OCI-LY7 (cell line): ENCODE results near the gene PPT1. TPM values are rescaled to one million over a fixed set of nuclear protein-coding genes. Genes with fewer than 3 reads are reported as not detected.

ENCODE experiments used
- BruUV-seq: library from RNA; stranded (reverse); fragments of 400-500 nt; replicated peaks from 2 replicates; lab custom pipeline; 2021; lab: Mats Ljungman, UMichigan
- CTCF ChIA-PET: fragments of 300-600 bp; sonication (Branson Sonifier 250); formaldehyde crosslinking; loops from one replicate; lab custom pipeline; 2022; ENCODE audit warnings: antibody characterized with exemption; ENCODE audit not compliant: unreplicated experiment; lab: Charles Lee
- POLR2A ChIA-PET: fragments of 300-600 bp; sonication (Branson Sonifier 250); formaldehyde crosslinking; loops from one replicate; lab custom pipeline; 2022; ENCODE audit warnings: antibody characterized with exemption; lab: Charles Lee
- DNase-seq: peaks from one replicate; pipeline ENCODE4 v3.0.0-alpha.2; 2015; ENCODE audit warnings: low spot score
- H2AFZ ChIP-seq: fragments of 200-600 bp; sonication (generic), shearing (Covaris generic); 2 replicates; pipeline ENCODE4 v1.6.1; 2014; ENCODE audit warnings: mild to moderate bottlenecking, antibody characterized with exemption, low read length, moderate library complexity
- H3K27ac ChIP-seq: fragments of 200-600 bp; sonication (generic); 2 replicates; pipeline ENCODE4 v1.5.1; 2014; ENCODE audit warnings: mixed run types, low read depth, mild to moderate bottlenecking, moderate library complexity, low read length, inconsistent platforms; ENCODE audit not compliant: poor library complexity, severe bottlenecking
- H3K36me3 ChIP-seq: fragments of 200-600 bp; sonication (generic); 2 replicates; pipeline ENCODE4 v1.6.1; 2014; ENCODE audit warnings: mild to moderate bottlenecking, antibody characterized with exemption, low read length, moderate library complexity, mixed read lengths; ENCODE audit not compliant: insufficient read depth
- H3K4me1 ChIP-seq: fragments of 200-600 bp; sonication (generic); 2 replicates; pipeline ENCODE4 v1.5.1; 2014; ENCODE audit warnings: mild to moderate bottlenecking, low read length; ENCODE audit not compliant: insufficient read depth, poor library complexity, severe bottlenecking
- H3K4me2 ChIP-seq: fragments of 200-600 bp; sonication (generic); 2 replicates; pipeline ENCODE4 v1.6.1; 2014; ENCODE audit warnings: mild to moderate bottlenecking, low read length
- H3K4me3 ChIP-seq: fragments of 200-600 bp; sonication (generic); 2 replicates; pipeline ENCODE4 v1.5.1; 2014; ENCODE audit warnings: mild to moderate bottlenecking, low read depth, low read length; ENCODE audit not compliant: poor library complexity, severe bottlenecking
- H3K79me2 ChIP-seq: fragments of 200-600 bp; sonication (generic); 2 replicates; pipeline ENCODE4 v1.6.1; 2016; ENCODE audit warnings: low read depth, mild to moderate bottlenecking, low read length, moderate library complexity, mixed read lengths; ENCODE audit not compliant: insufficient read depth
- H3K9me2 ChIP-seq: fragments of 200-600 bp; sonication (generic); 2 replicates; pipeline ENCODE4 v1.6.1; 2016; ENCODE audit warnings: mild to moderate bottlenecking, low read length, mixed read lengths; ENCODE audit not compliant: insufficient read depth
- H3K9me3 ChIP-seq: fragments of 200-600 bp; sonication (generic); 2 replicates; pipeline ENCODE4 v1.6.1; 2014; ENCODE audit warnings: mild to moderate bottlenecking, mixed run types, low read length, mixed read lengths
- H4K20me1 ChIP-seq: fragments of 200-600 bp; sonication (generic); 2 replicates; pipeline ENCODE4 v1.6.1; 2014; ENCODE audit warnings: mild to moderate bottlenecking, antibody characterized with exemption, low read length, moderate library complexity, mixed read lengths; ENCODE audit not compliant: insufficient read depth
- EZH2phosphoT487 ChIP-seq: fragments of 200-600 bp; sonication (generic); IDR thresholded peaks from 2 replicates; pipeline ENCODE4 v1.6.1; 2018; ENCODE audit warnings: low read depth, borderline replicate concordance, mild to moderate bottlenecking, mixed run types, antibody characterized with exemption, low read length, moderate library complexity, mixed read lengths
- intact Hi-C: fragments of 100-400 bp; cut with micrococcal nuclease; formaldehyde crosslinking; loops from one replicate; pipeline ENCODE4 v1.10.0; 2022; ENCODE audit not compliant: unreplicated experiment
- total RNA-seq, 2 experiments: library from RNA; depleted of rRNA in 1 of 2; stranded (reverse); fragments of >200 nt in 1 of 2; shearing (Covaris generic) in 1 of 2; gene quantifications; 2 replicates each; pipeline ENCODE4 v1.2.3, GENCODE V29; 2014 to 2022
- TF ChIP-seq, protein P1 (sequence below): fragments of 200-600 bp; sonication (generic); conservative IDR thresholded peaks from 2 replicates; pipeline ENCODE4 v1.5.1; 2014; ENCODE audit warnings: mild to moderate bottlenecking, antibody characterized with exemption, low read length, moderate library complexity, mixed read lengths

PPT1 gene
- total RNA-seq, 2 experiments from 2014 or later: 55.9 to 66.5 TPM

DNA sequence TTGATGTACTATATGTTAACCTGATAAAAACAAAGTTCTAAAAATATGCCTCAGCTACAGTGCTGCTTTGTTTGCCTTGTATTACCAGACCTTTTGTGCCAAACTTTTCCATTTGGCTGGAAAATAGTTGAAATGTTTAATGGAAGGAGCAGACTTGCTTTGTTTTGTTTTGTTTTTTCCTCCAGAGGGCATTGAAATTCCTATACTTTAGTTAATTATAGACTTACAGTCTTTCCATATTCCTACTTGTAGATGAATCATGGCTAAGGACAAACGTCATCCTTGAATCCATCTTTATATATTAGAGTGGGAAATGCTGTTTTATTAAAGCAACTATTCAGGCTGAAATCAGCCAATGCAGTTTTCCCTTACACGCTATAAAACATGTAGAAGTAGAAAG is 49.8 kb downstream of the PPT1 start:
- ChIA-PET POLR2A (interaction anchor here (0.8 kb wide), 1 partner anchor 9 kb away, joined by 3 read pairs; no protein-coding TSS in a partner anchor), CTCF (no interaction called here)
- no peak for TF ChIP-seq EZH2phosphoT487
- TF ChIP-seq, protein P1, sequence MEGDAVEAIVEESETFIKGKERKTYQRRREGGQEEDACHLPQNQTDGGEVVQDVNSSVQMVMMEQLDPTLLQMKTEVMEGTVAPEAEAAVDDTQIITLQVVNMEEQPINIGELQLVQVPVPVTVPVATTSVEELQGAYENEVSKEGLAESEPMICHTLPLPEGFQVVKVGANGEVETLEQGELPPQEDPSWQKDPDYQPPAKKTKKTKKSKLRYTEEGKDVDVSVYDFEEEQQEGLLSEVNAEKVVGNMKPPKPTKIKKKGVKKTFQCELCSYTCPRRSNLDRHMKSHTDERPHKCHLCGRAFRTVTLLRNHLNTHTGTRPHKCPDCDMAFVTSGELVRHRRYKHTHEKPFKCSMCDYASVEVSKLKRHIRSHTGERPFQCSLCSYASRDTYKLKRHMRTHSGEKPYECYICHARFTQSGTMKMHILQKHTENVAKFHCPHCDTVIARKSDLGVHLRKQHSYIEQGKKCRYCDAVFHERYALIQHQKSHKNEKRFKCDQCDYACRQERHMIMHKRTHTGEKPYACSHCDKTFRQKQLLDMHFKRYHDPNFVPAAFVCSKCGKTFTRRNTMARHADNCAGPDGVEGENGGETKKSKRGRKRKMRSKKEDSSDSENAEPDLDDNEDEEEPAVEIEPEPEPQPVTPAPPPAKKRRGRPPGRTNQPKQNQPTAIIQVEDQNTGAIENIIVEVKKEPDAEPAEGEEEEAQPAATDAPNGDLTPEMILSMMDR: no peak
- Histone ChIP-seq H3K4me2 (no peak overlapping the region), H3K9me3 (no peaks in the 10 kb centered on the region), H3K4me3 (no peak overlapping the region), H2AFZ (no peak overlapping the region), H3K36me3 (peaks cover 83% of the 10 kb centered on the region), H3K4me1 (peaks cover 40% of the 10 kb centered on the region), H3K27ac (no peak overlapping the region), H3K9me2 (no peaks in the 10 kb centered on the region), H3K79me2 (peaks cover 95% of the 10 kb centered on the region), H4K20me1 (peaks cover 18% of the 10 kb centered on the region; the same call in 1 of the 2 replicates)
- BruUV-seq: no TSS peak
- no peak for DNase-seq
- intact Hi-C loops: no loop called here

DNA sequence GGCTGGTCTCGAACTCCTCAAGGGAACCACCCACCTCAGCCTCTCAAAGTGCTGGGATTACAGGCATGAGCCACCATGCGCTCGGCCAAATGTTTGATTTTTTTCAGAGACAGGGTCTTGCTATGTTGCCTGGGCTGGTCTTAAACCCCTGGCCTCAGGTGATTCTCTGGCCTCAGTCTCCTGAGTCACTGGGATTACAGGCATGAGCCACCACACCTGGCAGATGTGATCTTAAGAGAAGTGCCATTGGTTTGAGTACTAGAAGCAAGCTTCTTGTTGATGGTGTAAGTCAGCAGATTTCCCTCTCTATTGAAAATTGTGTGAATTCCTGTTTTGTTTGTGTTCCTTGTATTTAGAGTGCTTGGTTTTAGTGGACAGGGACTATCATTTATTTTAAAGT is 51.3 kb downstream of the PPT1 start:
- Histone ChIP-seq H3K27ac (no peak overlapping the region), H3K9me2 (no peaks in the 10 kb centered on the region), H2AFZ (no peak overlapping the region), H3K9me3 (no peaks in the 10 kb centered on the region), H3K4me1 (peaks cover 39% of the 10 kb centered on the region), H3K79me2 (peaks cover 96% of the 10 kb centered on the region), H4K20me1 (peaks cover 24% of the 10 kb centered on the region; the same call in 1 of the 2 replicates), H3K36me3 (peaks cover 78% of the 10 kb centered on the region), H3K4me2 (no peak overlapping the region), H3K4me3 (no peak overlapping the region)
- BruUV-seq: no TSS peak
- ChIA-PET POLR2A (interaction anchor here (2.8 kb wide), 1 partner anchor 12 kb away, joined by 13 read pairs; no protein-coding TSS in a partner anchor), CTCF (interaction anchor here (1.4 kb wide), 1 partner anchor 11 kb away, joined by 3 read pairs; no protein-coding TSS in a partner anchor)
- intact Hi-C loops: no loop called here
- no peak for DNase-seq
- TF ChIP-seq EZH2phosphoT487: no peak
- TF ChIP-seq, protein P1: no peak

DNA sequence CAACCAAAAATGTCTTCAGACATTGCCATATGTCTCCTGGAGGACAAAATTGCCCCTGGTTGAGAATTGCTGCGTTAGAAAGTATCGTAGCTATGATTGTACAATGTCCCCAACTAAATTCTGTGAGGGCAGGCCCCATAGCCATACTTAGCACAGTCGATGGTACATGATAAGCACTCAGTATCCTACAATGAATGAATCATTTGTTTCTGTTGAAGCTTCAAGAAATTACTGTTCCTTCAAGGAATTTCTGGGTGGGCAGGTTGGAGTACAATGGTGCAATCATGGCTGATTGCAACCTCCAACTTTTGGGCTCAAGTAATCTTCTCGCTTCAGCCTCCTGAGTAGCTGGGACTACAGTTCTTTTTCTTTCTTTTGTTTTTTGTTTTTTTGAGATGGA is 51.9 kb downstream of the PPT1 start:
- H3K9me3 ChIP-seq: no peaks in the 10 kb centered on the region
- H3K27ac ChIP-seq: no peak overlapping the region
- no TSS peak for BruUV-seq
- ChIA-PET CTCF (interaction anchor here (1.4 kb wide), 1 partner anchor 12 kb away, joined by 3 read pairs; no protein-coding TSS in a partner anchor), POLR2A (interaction anchor here (2.8 kb wide), 1 partner anchor 12 kb away, joined by 13 read pairs; no protein-coding TSS in a partner anchor)
- H4K20me1 ChIP-seq: peaks cover 24% of the 10 kb centered on the region; the same call in 1 of the 2 replicates
- no peak for TF ChIP-seq EZH2phosphoT487
- TF ChIP-seq, protein P1: no peak
- no peak overlapping the region for H3K4me2 ChIP-seq
- H3K4me3 ChIP-seq: no peak overlapping the region
- H3K4me1 ChIP-seq: peaks cover 37% of the 10 kb centered on the region
- intact Hi-C loops: no loop called here
- peaks cover 75% of the 10 kb centered on the region for H3K36me3 ChIP-seq
- no peaks in the 10 kb centered on the region for H3K9me2 ChIP-seq
- peaks cover 93% of the 10 kb centered on the region for H3K79me2 ChIP-seq
- no peak for DNase-seq
- H2AFZ ChIP-seq: no peak overlapping the region
